CD14-positive monocyte (primary cell): ENCODE measurements around the gene FARP1. TPM values are rescaled to one million over a fixed set of nuclear protein-coding genes. Genes with fewer than 3 reads are reported as not detected.

Source experiments
- DNase-seq, 3 donors: peaks; one replicate each; pipeline ENCODE4 v3.0.0-alpha.2; 2011 to 2022
- H2AFZ ChIP-seq: 2 replicates; pipeline ENCODE4 v1.6.0; 2012; ENCODE audit warnings: mild to moderate bottlenecking, low read depth, low read length, inconsistent platforms; ENCODE audit not compliant: insufficient read depth, poor library complexity, severe bottlenecking
- H3K27ac ChIP-seq, 2 donors: 1 replicate in 1 of 2; 2 replicates in 1 of 2; pipeline ENCODE4 v1.5.1; 2012 to 2013; ENCODE audit warnings: low read length in 2 of 2, control low read depth in 1 of 2, inconsistent platforms in 1 of 2, low read depth in 1 of 2, mild to moderate bottlenecking in 1 of 2
- H3K27me3 ChIP-seq, 2 donors: one replicate each; pipeline versions ENCODE4 v1.6.0 to v1.6.1; 2011 to 2013; ENCODE audit warnings: low read length in 2 of 2; ENCODE audit not compliant: control insufficient read depth in 2 of 2, insufficient read depth in 2 of 2
- H3K36me3 ChIP-seq, 2 donors: replicated peaks in 1 of 2; 1 replicate in 1 of 2; 2 replicates in 1 of 2; pipeline versions ENCODE4 v1.5.1 to v1.6.1; 2012 to 2013; ENCODE audit warnings: low read length in 2 of 2, control low read depth in 1 of 2, inconsistent platforms in 1 of 2, mild to moderate bottlenecking in 1 of 2; ENCODE audit not compliant: insufficient read depth in 2 of 2, control insufficient read depth in 1 of 2
- H3K4me1 ChIP-seq, 2 donors: 1 replicate in 1 of 2; 2 replicates in 1 of 2; pipeline versions ENCODE4 v1.5.1 to v1.6.1; 2012 to 2013; ENCODE audit warnings: low read length in 2 of 2, control low read depth in 1 of 2, inconsistent platforms in 1 of 2, mild to moderate bottlenecking in 1 of 2, moderate library complexity in 1 of 2; ENCODE audit not compliant: insufficient read depth in 2 of 2, control insufficient read depth in 1 of 2
- H3K4me2 ChIP-seq: replicated peaks from 2 replicates; pipeline ENCODE3; 2012; ENCODE audit warnings: low read length, moderate library complexity, mild to moderate bottlenecking; ENCODE audit not compliant: poor library complexity, severe bottlenecking; ENCODE audit errors: extremely low read depth
- H3K4me3 ChIP-seq, 3 experiments: fragments of 200-600 bp in 1 of 3; sonication (generic) in 1 of 3; replicated peaks in 1 of 3; 1 replicate in 2 of 3; 2 replicates in 1 of 3; pipeline ENCODE4 v1.5.1; 2011 to 2013; ENCODE audit warnings: low read length in 3 of 3, mild to moderate bottlenecking in 3 of 3, control low read depth in 2 of 3, low read depth in 2 of 3, inconsistent platforms in 1 of 3, moderate library complexity in 1 of 3
- H3K79me2 ChIP-seq: 2 replicates; pipeline ENCODE4 v1.6.0; 2012; ENCODE audit warnings: mild to moderate bottlenecking, control low read depth, inconsistent platforms, low read length, moderate library complexity; ENCODE audit not compliant: insufficient read depth
- H3K9ac ChIP-seq: 2 replicates; pipeline ENCODE4 v1.6.0; 2017; ENCODE audit warnings: low read length, mild to moderate bottlenecking; ENCODE audit not compliant: insufficient read depth, poor library complexity, severe bottlenecking
- H3K9me3 ChIP-seq, 2 donors: replicated peaks in 1 of 2; 1 replicate in 1 of 2; 2 replicates in 1 of 2; pipeline versions ENCODE4 v1.5.1 to v1.6.1; 2012 to 2013; ENCODE audit warnings: low read length in 2 of 2, control low read depth in 1 of 2; ENCODE audit not compliant: control insufficient read depth in 1 of 2, insufficient read depth in 1 of 2
- H4K20me1 ChIP-seq: 2 replicates; pipeline ENCODE4 v1.6.0; 2012; ENCODE audit warnings: mild to moderate bottlenecking, low read length, control low read depth, moderate library complexity; ENCODE audit not compliant: insufficient read depth
- H3K27ac Mint-ChIP-seq, 7 donors: one replicate each; pipeline ENCODE4 v1.8.0; 2020; ENCODE audit warnings: mild to moderate bottlenecking in 7 of 7, mixed read lengths in 7 of 7, moderate library complexity in 6 of 7, inconsistent platforms in 2 of 7
- H3K27me3 Mint-ChIP-seq, 3 donors: one replicate each; pipeline ENCODE4 v1.8.0; 2021 to 2022; ENCODE audit warnings: low read depth in 3 of 3, mild to moderate bottlenecking in 3 of 3, mixed read lengths in 3 of 3, moderate library complexity in 3 of 3, inconsistent platforms in 1 of 3
- H3K36me3 Mint-ChIP-seq, 2 donors: one replicate each; pipeline ENCODE4 v1.8.0; 2020; ENCODE audit warnings: mixed read lengths in 2 of 2, inconsistent platforms in 1 of 2, mild to moderate bottlenecking in 1 of 2
- H3K4me1 Mint-ChIP-seq: one replicate; pipeline ENCODE4 v1.8.0; 2020; ENCODE audit warnings: mild to moderate bottlenecking, mixed read lengths
- H3K4me3 Mint-ChIP-seq, 2 donors: one replicate each; pipeline ENCODE4 v1.8.0; 2020; ENCODE audit warnings: mild to moderate bottlenecking in 2 of 2, mixed read lengths in 2 of 2, moderate library complexity in 1 of 2
- H3K9me3 Mint-ChIP-seq, 7 donors: one replicate each; pipeline ENCODE4 v1.8.0; 2020 to 2022; ENCODE audit warnings: mixed read lengths in 7 of 7, mild to moderate bottlenecking in 6 of 7, moderate library complexity in 6 of 7, inconsistent platforms in 2 of 7
- CTCF ChIP-seq: fragments of 200-600 bp; IDR thresholded peaks from one replicate; pipeline ENCODE4 v1.8.0; 2022; ENCODE audit warnings: antibody characterized with exemption, mild to moderate bottlenecking
- WGBS: methylation state at CpG from one replicate; pipeline ENCODE4 v1.1.5; 2013; ENCODE audit warnings: missing lambda C conversion rate; ENCODE audit not compliant: insufficient coverage; 5-methylcytosine and 5-hydroxymethylcytosine counted together
- intact Hi-C, 2 donors: fragments of 100-400 bp; cut with micrococcal nuclease; formaldehyde crosslinking; loops; one replicate each; pipeline versions ENCODE4 v1.15.0 to v1.15.1; 2023
- polyA plus RNA-seq, 3 donors: library from polyadenylated mRNA; depleted of rRNA in 1 of 3; unstranded in 2 of 3; stranded (reverse) in 1 of 3; fragments of 300-500 nt in 2 of 3; fragments of >200 nt in 1 of 3; fragmentation: Illumina TruSeq in 2 of 3; gene quantifications; 1 replicate in 2 of 3; 2 replicates in 1 of 3; pipeline ENCODE4 v1.2.3, GENCODE V29; 2012 to 2021

The FARP1 gene
- polyA plus RNA-seq, 3 donors: 0.01 to 0.16 (median 0.12) TPM

GRCh38 chr13:98407575-98407974 is 264.7 kb downstream of the FARP1 start:
- no peak for TF ChIP-seq CTCF
- no peak overlapping the region for H3K27ac Mint-ChIP-seq

GRCh38 chr13:98409281-98409680 is 266.4 kb downstream of the FARP1 start:
- no peak overlapping the region for H3K27ac Mint-ChIP-seq
- H3K36me3 Mint-ChIP-seq: no peaks in the 10 kb centered on the region
- no peak for TF ChIP-seq CTCF
- Histone ChIP-seq H3K4me1 (peaks cover 3 to 14% of the 10 kb centered on the region in 2 donors), H3K27ac (no peak overlapping the region), H3K9ac (no peak overlapping the region), H3K4me3 (no peak overlapping the region), H4K20me1 (no peaks in the 10 kb centered on the region), H3K36me3 (no peaks in the 10 kb centered on the region), H2AFZ (no peak overlapping the region), H3K27me3 (no peaks in the 10 kb centered on the region), H3K9me3 (no peaks in the 10 kb centered on the region), H3K79me2 (no peaks in the 10 kb centered on the region), H3K4me2 (no peak overlapping the region)
- H3K27me3 Mint-ChIP-seq: peaks cover 0 to 5% (median 5%) of the 10 kb centered on the region in 3 donors
- H3K4me1 Mint-ChIP-seq: peaks cover 12% of the 10 kb centered on the region
- no peaks in the 10 kb centered on the region for H3K9me3 Mint-ChIP-seq
- no peak for DNase-seq
- H3K4me3 Mint-ChIP-seq: no peak overlapping the region
- intact Hi-C loops: no loop called here
- WGBS: 96% methylated on average over 4 of the region's 13 CpGs

More at GRCh38 chr13:98407575-98407974, 264.7 kb downstream of the FARP1 start:
- H3K27me3 Mint-ChIP-seq: peaks cover 0 to 5% (median 5%) of the 10 kb centered on the region in 3 donors
- DNase-seq: no peak
- H3K36me3 ChIP-seq: no peaks in the 10 kb centered on the region
- H3K4me1 ChIP-seq: peaks cover 3 to 14% of the 10 kb centered on the region in 2 donors
- H3K4me2 ChIP-seq: no peak overlapping the region
- no peak overlapping the region for H2AFZ ChIP-seq
- H3K4me3 ChIP-seq: no peak overlapping the region
- no peaks in the 10 kb centered on the region for H3K36me3 Mint-ChIP-seq
- no peaks in the 10 kb centered on the region for H4K20me1 ChIP-seq
- WGBS: no CpG with 5 or more reads among the region's 4 CpGs
- intact Hi-C loops: no loop called here
- peaks cover 12% of the 10 kb centered on the region for H3K4me1 Mint-ChIP-seq
- no peaks in the 10 kb centered on the region for H3K27me3 ChIP-seq
- H3K79me2 ChIP-seq: no peaks in the 10 kb centered on the region
- H3K27ac ChIP-seq: no peak overlapping the region
- no peaks in the 10 kb centered on the region for H3K9me3 ChIP-seq
- H3K4me3 Mint-ChIP-seq: no peak overlapping the region
- H3K9me3 Mint-ChIP-seq: no peaks in the 10 kb centered on the region
- H3K9ac ChIP-seq: no peak overlapping the region
